Esophagus (tissue), 2 donors: Measurements from ENCODE around the gene RYR2. TPM values are rescaled to one million over a fixed set of nuclear protein-coding genes. Genes with fewer than 3 reads are reported as not detected.
"Not testable (repeated sequence)": the region's sequence is repeated elsewhere in the genome, so short reads cannot be mapped to it uniquely, and the experiment has no call there.

Experiments used
- H3K27ac ChIP-seq, 2 donors: one replicate each; pipeline ENCODE4 v1.5.1; 2013; ENCODE audit warnings: low read depth in 2 of 2, mild to moderate bottlenecking in 2 of 2, inconsistent platforms in 1 of 2, low read length in 1 of 2, moderate library complexity in 1 of 2
- H3K27me3 ChIP-seq, 2 donors: one replicate each; pipeline ENCODE4 v1.6.1; 2013; ENCODE audit warnings: low read length in 2 of 2, control low read depth in 1 of 2, mild to moderate bottlenecking in 1 of 2; ENCODE audit not compliant: insufficient read depth in 2 of 2, control insufficient read depth in 1 of 2
- H3K36me3 ChIP-seq, 2 donors: one replicate each; pipeline ENCODE4 v1.6.1; 2013; ENCODE audit warnings: low read length in 1 of 2; ENCODE audit not compliant: control insufficient read depth in 2 of 2, insufficient read depth in 2 of 2
- H3K4me1 ChIP-seq, 2 donors: one replicate each; pipeline ENCODE4 v1.6.1; 2013; ENCODE audit warnings: low read length in 1 of 2; ENCODE audit not compliant: control insufficient read depth in 2 of 2, insufficient read depth in 2 of 2
- H3K4me3 ChIP-seq, 2 donors: one replicate each; pipeline ENCODE4 v1.5.1; 2013; ENCODE audit warnings: low read length in 2 of 2, mild to moderate bottlenecking in 2 of 2, low read depth in 1 of 2, moderate library complexity in 1 of 2
- H3K9me3 ChIP-seq, 2 donors: one replicate each; pipeline ENCODE4 v1.6.1; 2013; ENCODE audit warnings: mild to moderate bottlenecking in 2 of 2, low read depth in 1 of 2, low read length in 1 of 2, moderate library complexity in 1 of 2; ENCODE audit not compliant: control insufficient read depth in 2 of 2, insufficient read depth in 1 of 2
- WGBS, 2 donors: extraction: QIAGEN DNeasy Blood & Tissue Kit; methylation state at CpG; one replicate each; pipeline ENCODE4 v1.1.7; 2013; 5-methylcytosine and 5-hydroxymethylcytosine counted together
- polyA plus RNA-seq, 2 donors: library from polyadenylated mRNA; stranded (reverse); fragments of 200-250 nt; gene quantifications; one replicate each; pipeline ENCODE4 v1.2.3, GENCODE V29; 2013
- donor health status: healthy with polysubstance abuse.
- donor health status: Bipolar disorder and iron deficiency.

RYR2 gene
- polyA plus RNA-seq, 2 donors: 0.35 to 1.2 TPM

DNA sequence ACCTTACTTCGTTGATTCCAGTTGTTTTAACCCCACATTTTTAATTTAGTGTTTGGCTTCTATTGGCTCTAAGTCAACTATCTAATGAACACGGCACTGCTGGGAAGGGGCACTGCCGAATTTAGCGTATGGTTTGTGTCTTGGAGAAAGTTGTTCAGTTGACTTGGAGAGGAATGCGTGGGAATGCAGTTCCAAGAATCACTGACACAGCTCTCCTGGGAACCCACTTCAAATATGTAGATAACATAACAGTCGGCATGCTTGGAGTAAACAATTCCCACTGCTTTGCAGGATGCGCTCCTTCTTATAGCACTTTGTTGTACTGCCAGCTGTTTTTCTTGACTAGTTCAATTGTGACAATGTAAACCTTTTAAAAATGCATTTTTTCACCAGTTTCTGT is 104.3 kb downstream of the RYR2 start:
- peak overlapping the region in 1 of 2 donors; percentile 4 for H3K27ac ChIP-seq

GRCh38 chr1:237149857-237150256 is 107.9 kb downstream of the RYR2 start:
- Histone ChIP-seq H3K27me3 (no peaks in the 10 kb centered on the region), H3K36me3 (no peaks in the 10 kb centered on the region), H3K4me1 (no peaks in the 10 kb centered on the region), H3K4me3 (no peak overlapping the region), H3K27ac (no peak overlapping the region), H3K9me3 (no peaks in the 10 kb centered on the region)
- WGBS, 2 donors: 76 to 85% methylated on average over 3 of the region's 3 CpGs

More for the DNA sequence above, 104.3 kb downstream of the RYR2 start:
- H3K4me3 ChIP-seq: no peak overlapping the region
- no peaks in the 10 kb centered on the region for H3K4me1 ChIP-seq
- no peaks in the 10 kb centered on the region for H3K27me3 ChIP-seq
- H3K36me3 ChIP-seq: no peaks in the 10 kb centered on the region
- no peaks in the 10 kb centered on the region for H3K9me3 ChIP-seq
- 27 to 41% methylated on average over 7 of the region's 7 CpGs for WGBS, 2 donors

GRCh38 chr1:237151979-237152378 is 110.0 kb downstream of the RYR2 start:
- H3K4me3 ChIP-seq, H3K4me1 ChIP-seq, H3K9me3 ChIP-seq, H3K27me3 ChIP-seq, H3K36me3 ChIP-seq: not testable (repeated sequence)
- 84 to 91% methylated on average over 6 of the region's 6 CpGs for WGBS, 2 donors
- peak overlapping the region in 1 of 2 donors; percentile 4 for H3K27ac ChIP-seq

DNA sequence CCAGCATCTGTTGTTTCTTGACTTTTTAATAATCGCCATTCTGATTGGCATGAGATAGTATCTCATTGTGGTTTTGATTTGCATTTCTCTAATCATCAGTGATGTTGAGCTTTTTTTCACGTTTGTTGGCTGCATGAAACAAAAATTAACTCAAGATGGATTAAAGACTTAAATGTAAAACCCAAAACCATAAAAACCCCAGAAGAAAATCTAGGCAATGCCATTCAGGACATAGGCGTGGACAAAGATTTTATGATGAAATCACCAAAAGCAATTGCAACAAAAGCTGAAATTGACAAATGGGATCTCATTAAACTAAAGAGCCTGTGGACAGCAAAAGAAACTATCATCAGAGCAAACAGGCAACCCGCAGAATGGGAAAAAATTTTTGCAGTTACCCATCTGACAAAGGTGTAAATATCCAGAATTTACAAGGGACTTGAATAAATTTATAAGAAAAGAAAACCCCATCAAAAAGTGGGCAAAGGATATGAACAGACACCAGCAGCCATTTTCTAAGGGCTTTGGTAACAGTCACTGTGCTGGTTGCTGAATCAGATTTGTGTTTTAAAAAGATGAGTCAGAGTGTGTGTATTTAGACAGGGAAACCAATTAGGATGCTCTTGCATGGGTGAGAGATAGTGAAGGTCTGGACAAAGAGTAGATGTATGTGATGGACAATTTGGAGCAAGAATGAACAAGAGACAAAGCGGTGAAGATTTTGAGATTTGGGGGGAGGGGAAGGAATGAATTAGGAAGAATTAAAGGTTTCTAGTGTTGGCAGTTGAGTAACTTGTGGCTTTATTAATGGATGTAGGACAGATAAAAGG is 110.7 kb downstream of the RYR2 start:
- 81 to 83% methylated on average over 5 of the region's 5 CpGs for WGBS, 2 donors
- no peaks in the 10 kb centered on the region for H3K27me3 ChIP-seq
- no peak overlapping the region for H3K27ac ChIP-seq
- H3K4me1 ChIP-seq: no peaks in the 10 kb centered on the region
- no peak overlapping the region for H3K4me3 ChIP-seq
- H3K9me3 ChIP-seq: no peaks in the 10 kb centered on the region
- no peaks in the 10 kb centered on the region for H3K36me3 ChIP-seq

DNA sequence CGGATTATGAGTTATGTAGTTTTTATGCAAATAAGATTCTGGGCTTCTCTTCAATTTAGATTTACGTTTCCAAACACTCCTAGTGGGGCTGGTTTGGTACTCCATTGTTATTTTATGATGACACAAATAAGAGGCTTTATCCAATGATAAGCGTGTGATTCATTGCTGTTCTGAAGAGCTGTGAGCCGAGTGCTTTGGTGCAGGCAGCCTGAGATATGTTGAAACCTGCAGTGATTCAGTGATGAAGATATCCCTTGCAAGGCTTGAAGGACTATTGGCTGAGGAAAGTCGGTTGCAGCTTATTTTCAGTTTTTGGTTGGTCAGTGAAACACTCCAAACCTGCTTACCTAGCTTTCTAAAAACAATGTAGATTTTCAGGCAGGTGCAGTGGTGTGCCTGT is 112.2 kb downstream of the RYR2 start:
- Histone ChIP-seq H3K27me3 (no peaks in the 10 kb centered on the region), H3K9me3 (no peaks in the 10 kb centered on the region), H3K4me3 (no peak overlapping the region), H3K4me1 (no peaks in the 10 kb centered on the region), H3K36me3 (no peaks in the 10 kb centered on the region), H3K27ac (peak overlapping the region in 1 of 2 donors; percentile 20)
- 47 to 48% methylated on average over 5 of the region's 5 CpGs for WGBS, 2 donors

GRCh38 chr1:237164406-237165352 is 122.7 kb downstream of the RYR2 start:
- no peak overlapping the region for H3K4me3 ChIP-seq
- H3K36me3 ChIP-seq: no peaks in the 10 kb centered on the region
- H3K4me1 ChIP-seq: no peaks in the 10 kb centered on the region
- 77 to 78% methylated on average over 8 of the region's 8 CpGs for WGBS, 2 donors
- H3K27ac ChIP-seq: no peak overlapping the region
- no peaks in the 10 kb centered on the region for H3K9me3 ChIP-seq
- H3K27me3 ChIP-seq: no peaks in the 10 kb centered on the region

- H3K27me3 ChIP-seq: no peaks in the 10 kb centered on the region
- no peaks in the 10 kb centered on the region for H3K4me1 ChIP-seq
- whole genome bisulfite sequencing, 2 donors: 44 to 51% methylated on average over 1 of the region's 1 CpG
- H3K36me3 ChIP-seq: no peaks in the 10 kb centered on the region
- no peak overlapping the region for H3K4me3 ChIP-seq
- peaks cover 0 to 2% of the 10 kb centered on the region in 2 donors for H3K9me3 ChIP-seq
- no peak overlapping the region for H3K27ac ChIP-seq
Measured at GRCh38 chr1:237166086-237166485, 124.1 kb downstream of the RYR2 start.

- Histone ChIP-seq H3K9me3 (peaks cover 0 to 2% of the 10 kb centered on the region in 2 donors), H3K27ac (no peak overlapping the region), H3K4me3 (no peak overlapping the region), H3K27me3 (no peaks in the 10 kb centered on the region), H3K36me3 (no peaks in the 10 kb centered on the region), H3K4me1 (no peaks in the 10 kb centered on the region)
- WGBS, 2 donors: 49 to 51% methylated on average over 4 of the region's 4 CpGs
Measured at GRCh38 chr1:237166593-237167101, 124.7 kb downstream of the RYR2 start.

GRCh38 chr1:237170149-237170548 is 128.2 kb downstream of the RYR2 start:
- no peak overlapping the region for H3K27ac ChIP-seq
- no peaks in the 10 kb centered on the region for H3K36me3 ChIP-seq
- H3K4me3 ChIP-seq: no peak overlapping the region
- no peaks in the 10 kb centered on the region for H3K4me1 ChIP-seq
- H3K9me3 ChIP-seq: peaks cover 0 to 2% of the 10 kb centered on the region in 2 donors
- WGBS, 2 donors: 77 to 78% methylated on average over 8 of the region's 8 CpGs
- no peaks in the 10 kb centered on the region for H3K27me3 ChIP-seq
